Smooth muscle cell (in vitro differentiated cells): ENCODE measurements around the gene TLE5. TPM values are rescaled to one million over a fixed set of nuclear protein-coding genes. Genes with fewer than 3 reads are reported as not detected.
A peak's percentile ranks its signal among the peaks of the same experiment; 100 is the strongest.

Source experiments
- DNase-seq: peaks from one replicate; lab custom pipeline; 2025; ENCODE audit not compliant: unreplicated experiment; lab: John Stamatoyannopoulos, UW
- H2AFZ ChIP-seq: fragments of 200-600 bp; sonication (generic); 2 replicates; pipeline ENCODE4 v1.6.0; 2016; ENCODE audit warnings: antibody characterized with exemption, low read depth, mild to moderate bottlenecking
- H3F3A ChIP-seq: fragments of 200-600 bp; sonication (generic); 2 replicates; pipeline ENCODE4 v1.6.0; 2017; ENCODE audit warnings: antibody characterized with exemption, low read depth
- H3K27ac ChIP-seq: fragments of 200-600 bp; sonication (generic); 2 replicates; pipeline ENCODE4 v1.5.1; 2016; ENCODE audit warnings: low read depth, mild to moderate bottlenecking
- H3K27me3 ChIP-seq: fragments of 200-600 bp; sonication (generic); 2 replicates; pipeline ENCODE4 v1.6.1; 2016; ENCODE audit warnings: low read depth, mild to moderate bottlenecking
- H3K36me3 ChIP-seq: fragments of 200-600 bp; sonication (generic); 2 replicates; pipeline ENCODE4 v1.5.1; 2016; ENCODE audit warnings: low read depth
- H3K4me1 ChIP-seq: fragments of 200-600 bp; sonication (generic); 2 replicates; pipeline ENCODE4 v1.5.1; 2016; ENCODE audit warnings: low read depth
- H3K4me2 ChIP-seq: fragments of 200-600 bp; sonication (generic); 2 replicates; pipeline ENCODE4 v1.6.0; 2016; ENCODE audit warnings: mild to moderate bottlenecking
- H3K4me3 ChIP-seq: fragments of 200-600 bp; sonication (generic); 2 replicates; pipeline ENCODE4 v1.5.1; 2016; ENCODE audit warnings: mild to moderate bottlenecking
- H3K79me2 ChIP-seq: fragments of 200-600 bp; sonication (generic); 2 replicates; pipeline ENCODE4 v1.6.0; 2016; ENCODE audit warnings: low read depth, mild to moderate bottlenecking
- H3K9ac ChIP-seq: fragments of 200-600 bp; sonication (generic); 2 replicates; pipeline ENCODE4 v1.6.0; 2016; ENCODE audit warnings: low read depth
- H3K9me3 ChIP-seq: fragments of 200-600 bp; sonication (generic); replicated peaks from 2 replicates; pipeline ENCODE4 v1.5.1; 2016; ENCODE audit warnings: low read depth
- H4K20me1 ChIP-seq: fragments of 200-600 bp; sonication (generic); 2 replicates; pipeline ENCODE4 v1.6.0; 2016; ENCODE audit warnings: low read depth
- CTCF ChIP-seq: fragments of 200-600 bp; sonication (generic); IDR thresholded peaks from 2 replicates; pipeline ENCODE4 v1.5.1; 2017; ENCODE audit warnings: borderline replicate concordance, mild to moderate bottlenecking, antibody characterized with exemption; ENCODE audit not compliant: insufficient read depth, poor library complexity, severe bottlenecking
- WGBS: methylation state at CpG from one replicate; pipeline ENCODE4 v1.1.7; 2016; ENCODE audit warnings: low lambda C conversion rate; 5-methylcytosine and 5-hydroxymethylcytosine counted together
- polyA plus RNA-seq: library from polyadenylated mRNA; unstranded; fragments of >200 nt; fragmentation: Nextera tagmentation; extraction: Ambion mirVana; gene quantifications from 2 replicates; pipeline ENCODE4 v1.2.1, GENCODE V29; 2016
- total RNA-seq: library from RNA; depleted of rRNA; stranded (reverse); fragments of >200 nt; gene quantifications from 2 replicates; pipeline ENCODE4 v1.2.3, GENCODE V29; 2014

TLE5 gene
- total and polyA plus RNA-seq, 2 experiments from 2014 or later = 146 to 274 TPM

GRCh38 chr19:3036119-3036976, 25.9 kb downstream of the TLE5 start:
- H3F3A ChIP-seq = peaks cover 20% of the 10 kb centered on the region
- H3K4me2 ChIP-seq = peak overlapping the region; percentile 95
- 0% methylated on average over 18 of the region's 44 CpGs for WGBS
- TF ChIP-seq CTCF = no peak
- H3K9ac ChIP-seq = peak overlapping the region; percentile 55
- H3K9me3 ChIP-seq = no peaks in the 10 kb centered on the region
- no peaks in the 10 kb centered on the region for H3K27me3 ChIP-seq
- no peaks in the 10 kb centered on the region for H4K20me1 ChIP-seq
- H3K79me2 ChIP-seq = no peaks in the 10 kb centered on the region
- H3K4me1 ChIP-seq = peaks cover 6% of the 10 kb centered on the region
- H3K36me3 ChIP-seq = no peaks in the 10 kb centered on the region
- H2AFZ ChIP-seq = peak overlapping the region; percentile 88
- H3K4me3 ChIP-seq = peak overlapping the region; percentile 62
- peak overlapping the region; percentile 55 for H3K27ac ChIP-seq
- DNase-seq = peak; percentile 82

DNA sequence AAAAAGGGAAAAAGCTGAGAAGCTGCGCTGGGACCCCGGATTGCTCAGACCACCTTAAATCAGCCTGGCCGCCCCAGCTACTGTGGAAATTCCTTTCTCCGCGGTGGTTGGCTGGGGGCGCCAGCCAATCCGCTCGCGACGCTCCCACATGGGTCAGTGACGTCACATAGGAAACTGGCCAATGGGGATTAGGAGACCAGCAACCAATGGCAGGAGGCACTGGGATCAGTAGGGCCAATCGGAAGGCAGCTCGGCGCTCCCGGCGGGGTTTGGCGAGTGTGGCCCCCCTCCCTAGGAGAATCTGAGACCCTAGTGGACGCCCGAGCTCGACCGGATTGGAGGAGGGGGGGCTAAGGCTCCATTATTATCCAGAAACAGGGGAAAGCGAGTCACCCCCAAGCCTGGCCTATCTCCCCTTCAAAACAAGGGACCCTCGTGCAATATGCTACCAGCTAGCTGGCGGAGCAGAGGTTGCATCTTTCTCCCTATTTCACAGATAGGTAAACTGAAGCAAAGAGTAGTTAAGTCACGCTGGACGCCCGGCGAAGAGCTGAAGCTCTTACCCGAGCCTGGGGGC, 26.7 kb downstream of the TLE5 start:
- Histone ChIP-seq H3K27ac (peak overlapping the region; percentile 64), H3F3A (peaks cover 20% of the 10 kb centered on the region), H3K79me2 (no peaks in the 10 kb centered on the region), H3K4me1 (peaks cover 6% of the 10 kb centered on the region), H3K36me3 (no peaks in the 10 kb centered on the region), H3K4me3 (peak overlapping the region; percentile 62), H2AFZ (peak overlapping the region; percentile 86), H4K20me1 (no peaks in the 10 kb centered on the region), H3K9me3 (no peaks in the 10 kb centered on the region), H3K4me2 (peak overlapping the region; percentile 95), H3K27me3 (peaks cover 3% of the 10 kb centered on the region), H3K9ac (peak overlapping the region; percentile 76)
- peak; percentile 86 for DNase-seq
- TF ChIP-seq CTCF = no peak
- under 1% methylated on average over 29 of the region's 29 CpGs for WGBS

DNA sequence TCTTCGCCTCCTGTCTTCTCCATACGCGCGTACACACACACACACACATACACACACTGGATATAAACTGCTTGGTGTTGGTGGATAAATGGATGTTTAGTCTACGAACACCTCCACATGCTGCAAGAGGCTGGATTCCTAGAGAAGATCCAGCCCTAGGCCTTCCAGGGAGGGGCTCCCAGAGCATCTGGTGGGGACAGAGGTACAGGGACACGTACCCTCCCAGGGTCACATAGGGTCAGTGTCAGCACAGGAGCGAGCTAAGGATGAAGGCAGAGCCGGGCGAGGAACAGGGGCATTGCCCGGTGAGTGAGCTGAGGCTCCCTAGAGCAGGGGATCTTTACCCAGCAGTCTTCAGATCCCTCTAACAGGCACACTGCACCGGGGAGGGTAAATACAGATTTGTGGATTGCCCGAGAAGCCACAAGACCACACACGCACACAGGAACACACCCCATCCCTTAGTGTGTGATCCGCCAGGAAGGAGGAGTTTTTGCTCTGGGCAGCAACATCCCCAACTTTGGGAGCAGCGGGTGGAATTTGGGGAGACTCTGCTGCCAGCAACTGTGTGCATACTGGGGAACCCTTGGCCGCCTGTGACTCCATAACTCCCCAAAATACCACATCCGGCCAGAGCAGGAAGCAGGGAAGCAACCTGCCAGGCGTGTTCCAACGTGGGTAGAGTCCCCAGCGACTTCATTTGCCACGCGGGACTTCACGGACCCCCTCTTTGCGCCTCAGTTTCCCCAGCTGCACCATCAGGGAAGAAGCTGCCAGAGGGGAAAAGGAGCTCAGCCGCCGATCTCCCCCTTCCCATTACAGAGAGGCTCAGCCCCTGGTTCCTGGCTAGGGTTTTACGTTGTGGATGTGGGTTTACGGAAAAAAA, 27.4 kb downstream of the TLE5 start:
- peaks cover 20% of the 10 kb centered on the region for H3F3A ChIP-seq
- H3K4me1 ChIP-seq = peaks cover 6% of the 10 kb centered on the region
- H2AFZ ChIP-seq = peak overlapping the region; percentile 62
- H3K4me3 ChIP-seq = peak overlapping the region; percentile 62
- H4K20me1 ChIP-seq = no peaks in the 10 kb centered on the region
- DNase-seq = no peak
- no peak for TF ChIP-seq CTCF
- peak overlapping the region; percentile 90 for H3K4me2 ChIP-seq
- WGBS = 5% methylated on average over 28 of the region's 28 CpGs
- H3K9ac ChIP-seq = peak overlapping the region; percentile 76
- H3K27me3 ChIP-seq = peaks cover 10% of the 10 kb centered on the region
- H3K36me3 ChIP-seq = no peaks in the 10 kb centered on the region
- peak overlapping the region; percentile 64 for H3K27ac ChIP-seq
- H3K79me2 ChIP-seq = no peaks in the 10 kb centered on the region
- no peaks in the 10 kb centered on the region for H3K9me3 ChIP-seq
